ENCODE results near the gene CHD5.

Gene CHD5

GRCh38 chr1:6053206-6053546 lies 126.9 kb downstream of the CHD5 start:
- DNase-seq (no peak), ATAC-seq (ENCODE audit: insufficient read depth, low read depth) (no peak)
- Histone ChIP-seq H3K79me2 (ENCODE audit: insufficient read depth, low read length) (no peaks in the 10 kb centered on the region), H3K27ac (ENCODE audit: low read length) (no peak overlapping the region), H3K9me3 (ENCODE audit: insufficient read depth, low read length, severe bottlenecking) (no peaks in the 10 kb centered on the region), H3K27me3 (ENCODE audit: insufficient read depth, low read length, poor library complexity) (no peaks in the 10 kb centered on the region), H4K20me1 (ENCODE audit: insufficient read depth, low read length) (peaks cover 83% of the 10 kb centered on the region), H3K4me2 (ENCODE audit: insufficient read depth, low read length) (no peak overlapping the region), H3K9ac (ENCODE audit: low read depth, low read length) (no peak overlapping the region), H3K4me1 (ENCODE audit: insufficient read depth, low read length) (no peaks in the 10 kb centered on the region), H2AFZ (ENCODE audit: low read depth, low read length) (no peak overlapping the region), H3K36me3 (ENCODE audit: insufficient read depth, low read length) (peaks cover 22% of the 10 kb centered on the region; the same call in 1 of the 2 replicates), H3K4me3 (ENCODE audit: low read depth in 1 of 2, low read length in 2 of 2) (no peak overlapping the region)
- TF ChIP-seq, protein P1, sequence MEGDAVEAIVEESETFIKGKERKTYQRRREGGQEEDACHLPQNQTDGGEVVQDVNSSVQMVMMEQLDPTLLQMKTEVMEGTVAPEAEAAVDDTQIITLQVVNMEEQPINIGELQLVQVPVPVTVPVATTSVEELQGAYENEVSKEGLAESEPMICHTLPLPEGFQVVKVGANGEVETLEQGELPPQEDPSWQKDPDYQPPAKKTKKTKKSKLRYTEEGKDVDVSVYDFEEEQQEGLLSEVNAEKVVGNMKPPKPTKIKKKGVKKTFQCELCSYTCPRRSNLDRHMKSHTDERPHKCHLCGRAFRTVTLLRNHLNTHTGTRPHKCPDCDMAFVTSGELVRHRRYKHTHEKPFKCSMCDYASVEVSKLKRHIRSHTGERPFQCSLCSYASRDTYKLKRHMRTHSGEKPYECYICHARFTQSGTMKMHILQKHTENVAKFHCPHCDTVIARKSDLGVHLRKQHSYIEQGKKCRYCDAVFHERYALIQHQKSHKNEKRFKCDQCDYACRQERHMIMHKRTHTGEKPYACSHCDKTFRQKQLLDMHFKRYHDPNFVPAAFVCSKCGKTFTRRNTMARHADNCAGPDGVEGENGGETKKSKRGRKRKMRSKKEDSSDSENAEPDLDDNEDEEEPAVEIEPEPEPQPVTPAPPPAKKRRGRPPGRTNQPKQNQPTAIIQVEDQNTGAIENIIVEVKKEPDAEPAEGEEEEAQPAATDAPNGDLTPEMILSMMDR (IDR thresholded peaks at IDR 0.05; ENCODE audit: borderline replicate concordance, extremely low read depth, low read length, poor library complexity, severe bottlenecking), result no peak
- no peak for TF ChIP-seq EZH2 (IDR thresholded peaks at IDR 0.05; ENCODE audit: borderline replicate concordance, low read depth, low read length, severe bottlenecking)

GRCh38 chr1:6052543-6053205 lies 127.4 kb downstream of the CHD5 start:
- Histone ChIP-seq H3K4me2 (ENCODE audit: insufficient read depth, low read length) (no peak overlapping the region), H3K79me2 (ENCODE audit: insufficient read depth, low read length) (no peaks in the 10 kb centered on the region), H3K9ac (ENCODE audit: low read depth, low read length) (no peak overlapping the region), H3K9me3 (ENCODE audit: insufficient read depth, low read length, severe bottlenecking) (no peaks in the 10 kb centered on the region), H3K4me3 (ENCODE audit: low read depth in 1 of 2, low read length in 2 of 2) (no peak overlapping the region), H3K36me3 (ENCODE audit: insufficient read depth, low read length) (peaks cover 22% of the 10 kb centered on the region; the same call in 1 of the 2 replicates), H4K20me1 (ENCODE audit: insufficient read depth, low read length) (peaks cover 86% of the 10 kb centered on the region), H3K4me1 (ENCODE audit: insufficient read depth, low read length) (no peaks in the 10 kb centered on the region), H2AFZ (ENCODE audit: low read depth, low read length) (no peak overlapping the region), H3K27ac (ENCODE audit: low read length) (no peak overlapping the region), H3K27me3 (ENCODE audit: insufficient read depth, low read length, poor library complexity) (no peaks in the 10 kb centered on the region)
- DNase-seq, result peak; percentile 72
- ATAC-seq (ENCODE audit: insufficient read depth, low read depth), result peak; percentile 79
- TF ChIP-seq, protein P1 (IDR thresholded peaks at IDR 0.05; ENCODE audit: borderline replicate concordance, extremely low read depth, low read length, poor library complexity, severe bottlenecking), result peak; percentile 56
- TF ChIP-seq EZH2 (IDR thresholded peaks at IDR 0.05; ENCODE audit: borderline replicate concordance, low read depth, low read length, severe bottlenecking), result no peak

Measured in DND-41 (cell line).